H1 (cell line): ENCODE measurements around the gene DNLZ.

Experiments
- ATF3 ChIP-seq: IDR thresholded peaks from 2 replicates; pipeline ENCODE4 v1.6.1; 2011; ENCODE audit warnings: low read depth, mild to moderate bottlenecking, low read length; ENCODE audit not compliant: insufficient read depth
- CTCF ChIP-seq, 3 experiments: IDR thresholded peaks; 1 replicate in 2 of 3; 2 replicates in 1 of 3; pipeline versions ENCODE4 v1.5.1 to v1.6.1; 2011; ENCODE audit warnings: low read length in 3 of 3, mild to moderate bottlenecking in 3 of 3, inconsistent platforms in 2 of 3, low read depth in 1 of 3, moderate library complexity in 1 of 3; ENCODE audit not compliant: insufficient read depth in 1 of 3; ENCODE audit errors: control extremely low read depth in 1 of 3
- MAX ChIP-seq: IDR thresholded peaks from 2 replicates; pipeline ENCODE4 v1.6.1; 2012; ENCODE audit warnings: inconsistent platforms
- POLR2A ChIP-seq, 2 experiments: IDR thresholded peaks; 1 replicate in 1 of 2; 2 replicates in 1 of 2; pipeline ENCODE4 v1.6.1; 2011; ENCODE audit warnings: low read depth in 2 of 2, low read length in 2 of 2, mild to moderate bottlenecking in 2 of 2; ENCODE audit errors: control extremely low read depth in 1 of 2
- TAF1 ChIP-seq: IDR thresholded peaks from 2 replicates; pipeline ENCODE4 v1.6.1; 2011; ENCODE audit warnings: mild to moderate bottlenecking, low read depth, low read length

- TF ChIP-seq CTCF (IDR thresholded peaks at IDR 0.05; ENCODE audit: control extremely low read depth in 1 of 3, insufficient read depth in 1 of 3, low read depth in 1 of 3, low read length in 3 of 3) (no peak), ATF3 (no peak), POLR2A (IDR thresholded peaks at IDR 0.05; ENCODE audit: control extremely low read depth in 1 of 2, low read depth in 2 of 2, low read length in 2 of 2) (no peak), MAX (no peak), TAF1 (no peak)
These were observed 26.7 kb downstream of the DNLZ start for GRCh38 chr9:136336881-136337280.
